Measurements from ENCODE around the gene EPHX1. TPM values are rescaled to one million over a fixed set of nuclear protein-coding genes. Genes with fewer than 3 reads are reported as not detected.

Gene EPHX1
- total RNA-seq, 1 donor from 2014 or later = 82.8 TPM

- Histone ChIP-seq H3K36me3 (ENCODE audit: insufficient read depth, low read length) (no peaks in the 10 kb centered on the region), H2AFZ (ENCODE audit: low read depth, low read length) (no peak overlapping the region), H3K4me1 (ENCODE audit: insufficient read depth, low read length) (peaks cover 16% of the 10 kb centered on the region), H3K27me3 (ENCODE audit: insufficient read depth, low read length) (no peaks in the 10 kb centered on the region), H3K4me3 (ENCODE audit: insufficient read depth, low read depth, low read length) (no peak overlapping the region), H4K20me1 (ENCODE audit: insufficient read depth, low read length) (peaks cover 13% of the 10 kb centered on the region), H3K4me2 (ENCODE audit: low read length) (no peak overlapping the region), H3K27ac (ENCODE audit: low read depth, low read length) (no peak overlapping the region), H3K9me3 (ENCODE audit: insufficient read depth, low read depth, low read length) (no peaks in the 10 kb centered on the region), H3K9ac (ENCODE audit: low read length) (no peak overlapping the region), H3K79me2 (ENCODE audit: insufficient read depth, low read length) (peaks cover 6% of the 10 kb centered on the region)
- TF ChIP-seq EZH2 (IDR thresholded peaks at IDR 0.05; ENCODE audit: insufficient read depth, low read length) (no peak), CTCF (IDR thresholded peaks at IDR 0.05; ENCODE audit: insufficient read depth, low read depth, low read length) (no peak)
- peaks cover 40% of the 10 kb centered on the region for H3K4me1 Mint-ChIP-seq (ENCODE audit: low read depth, unreplicated experiment)
- no peak overlapping the region for H3K4me3 Mint-ChIP-seq (ENCODE audit: unreplicated experiment)
- H3K9me3 Mint-ChIP-seq (ENCODE audit: unreplicated experiment) = no peaks in the 10 kb centered on the region
- H3K27ac Mint-ChIP-seq (ENCODE audit: unreplicated experiment) = no peak overlapping the region
- H3K27me3 Mint-ChIP-seq (ENCODE audit: low read depth, unreplicated experiment) = no peaks in the 10 kb centered on the region
- no peak for DNase-seq (ENCODE audit: low read depth)
- H3K36me3 Mint-ChIP-seq (ENCODE audit: low read depth, unreplicated experiment) = peaks cover 13% of the 10 kb centered on the region
- no peak for FAIRE-seq
Observed at GRCh38 chr1:225820522-225821120, 10.7 kb downstream of the EPHX1 start.

- peaks cover 46% of the 10 kb centered on the region for H3K4me1 Mint-ChIP-seq (ENCODE audit: low read depth, unreplicated experiment)
- no peak for FAIRE-seq
- TF ChIP-seq CTCF (IDR thresholded peaks at IDR 0.05; ENCODE audit: insufficient read depth, low read depth, low read length) = no peak
- TF ChIP-seq EZH2 (IDR thresholded peaks at IDR 0.05; ENCODE audit: insufficient read depth, low read length) = no peak
Observed at GRCh38 chr1:225822655-225823403, 12.9 kb downstream of the EPHX1 start.

GRCh38 chr1:225823811-225824261 lies 13.9 kb downstream of the EPHX1 start:
- H2AFZ ChIP-seq (ENCODE audit: low read depth, low read length) = no peak overlapping the region
- no peak overlapping the region for H3K9ac ChIP-seq (ENCODE audit: low read length)
- Mint-ChIP-seq H3K27me3 (ENCODE audit: low read depth, unreplicated experiment) (no peaks in the 10 kb centered on the region), H3K4me1 (ENCODE audit: low read depth, unreplicated experiment) (peaks cover 41% of the 10 kb centered on the region), H3K27ac (ENCODE audit: unreplicated experiment) (no peak overlapping the region), H3K36me3 (ENCODE audit: low read depth, unreplicated experiment) (peaks cover 27% of the 10 kb centered on the region), H3K4me3 (ENCODE audit: unreplicated experiment) (no peak overlapping the region), H3K9me3 (ENCODE audit: unreplicated experiment) (no peaks in the 10 kb centered on the region)
- H3K4me1 ChIP-seq (ENCODE audit: insufficient read depth, low read length) = no peaks in the 10 kb centered on the region
- DNase-seq (ENCODE audit: low read depth) = no peak
- no peaks in the 10 kb centered on the region for H3K9me3 ChIP-seq (ENCODE audit: insufficient read depth, low read depth, low read length)
- H3K27me3 ChIP-seq (ENCODE audit: insufficient read depth, low read length) = no peaks in the 10 kb centered on the region
- H3K36me3 ChIP-seq (ENCODE audit: insufficient read depth, low read length) = no peaks in the 10 kb centered on the region
- H3K4me2 ChIP-seq (ENCODE audit: low read length) = no peak overlapping the region
- peaks cover 29% of the 10 kb centered on the region for H4K20me1 ChIP-seq (ENCODE audit: insufficient read depth, low read length)
- peaks cover 3% of the 10 kb centered on the region for H3K79me2 ChIP-seq (ENCODE audit: insufficient read depth, low read length)
- H3K4me3 ChIP-seq (ENCODE audit: insufficient read depth, low read depth, low read length) = no peak overlapping the region
- TF ChIP-seq CTCF (IDR thresholded peaks at IDR 0.05; ENCODE audit: insufficient read depth, low read depth, low read length) = no peak
- TF ChIP-seq EZH2 (IDR thresholded peaks at IDR 0.05; ENCODE audit: insufficient read depth, low read length) = no peak
- no peak overlapping the region for H3K27ac ChIP-seq (ENCODE audit: low read depth, low read length)
- FAIRE-seq = no peak

More at GRCh38 chr1:225822655-225823403, 12.9 kb downstream of the EPHX1 start:
- H3K4me1 ChIP-seq (ENCODE audit: insufficient read depth, low read length) = peaks cover 1% of the 10 kb centered on the region
- no peak overlapping the region for H3K4me3 ChIP-seq (ENCODE audit: insufficient read depth, low read depth, low read length)
- H3K9me3 ChIP-seq (ENCODE audit: insufficient read depth, low read depth, low read length) = no peaks in the 10 kb centered on the region
- H3K27ac Mint-ChIP-seq (ENCODE audit: unreplicated experiment) = no peak overlapping the region
- peaks cover 3% of the 10 kb centered on the region for H3K79me2 ChIP-seq (ENCODE audit: insufficient read depth, low read length)
- H3K9ac ChIP-seq (ENCODE audit: low read length) = no peak overlapping the region
- H3K9me3 Mint-ChIP-seq (ENCODE audit: unreplicated experiment) = no peaks in the 10 kb centered on the region
- H3K4me2 ChIP-seq (ENCODE audit: low read length) = no peak overlapping the region
- no peak overlapping the region for H3K27ac ChIP-seq (ENCODE audit: low read depth, low read length)
- H4K20me1 ChIP-seq (ENCODE audit: insufficient read depth, low read length) = peaks cover 29% of the 10 kb centered on the region
- no peak overlapping the region for H3K4me3 Mint-ChIP-seq (ENCODE audit: unreplicated experiment)
- peaks cover 26% of the 10 kb centered on the region for H3K36me3 Mint-ChIP-seq (ENCODE audit: low read depth, unreplicated experiment)
- no peaks in the 10 kb centered on the region for H3K36me3 ChIP-seq (ENCODE audit: insufficient read depth, low read length)
- H2AFZ ChIP-seq (ENCODE audit: low read depth, low read length) = no peak overlapping the region
- no peaks in the 10 kb centered on the region for H3K27me3 ChIP-seq (ENCODE audit: insufficient read depth, low read length)
- DNase-seq (ENCODE audit: low read depth) = no peak
- no peaks in the 10 kb centered on the region for H3K27me3 Mint-ChIP-seq (ENCODE audit: low read depth, unreplicated experiment)
